H9 (cell line): ENCODE results near the gene RBPJL. TPM values are rescaled to one million over a fixed set of nuclear protein-coding genes. Genes with fewer than 3 reads are reported as not detected.

Source experiments
- DNase-seq: peaks from one replicate; pipeline ENCODE4 v3.0.0-alpha.2; 2017
- H2AFZ ChIP-seq: one replicate; pipeline ENCODE4 v1.6.1; 2013; ENCODE audit warnings: mild to moderate bottlenecking, low read length, control low read depth, moderate library complexity
- H2AK5ac ChIP-seq: 2 replicates; pipeline ENCODE4 v1.6.1; 2013; ENCODE audit warnings: low read length, control low read depth, mixed read lengths; ENCODE audit not compliant: insufficient read length
- H2BK120ac ChIP-seq: one replicate; pipeline ENCODE4 v1.6.1; 2013; ENCODE audit warnings: low read depth, mild to moderate bottlenecking, low read length, control low read depth, inconsistent platforms; ENCODE audit not compliant: poor library complexity, severe bottlenecking
- H2BK12ac ChIP-seq: 2 replicates; pipeline ENCODE4 v1.6.1; 2013; ENCODE audit warnings: low read length, control low read depth, mixed read lengths, low read depth; ENCODE audit not compliant: insufficient read length
- H2BK15ac ChIP-seq: 2 replicates; pipeline ENCODE4 v1.6.1; 2013; ENCODE audit warnings: low read depth, low read length, control low read depth
- H2BK20ac ChIP-seq: one replicate; pipeline ENCODE4 v1.6.1; 2013; ENCODE audit warnings: low read depth, mild to moderate bottlenecking, low read length, control low read depth, inconsistent platforms; ENCODE audit not compliant: poor library complexity, severe bottlenecking
- H2BK5ac ChIP-seq: 2 replicates; pipeline ENCODE4 v1.6.1; 2013; ENCODE audit warnings: low read length, control low read depth, mixed read lengths; ENCODE audit not compliant: insufficient read length
- H3K14ac ChIP-seq: 2 replicates; pipeline ENCODE4 v1.6.1; 2013; ENCODE audit warnings: low read length, control low read depth; ENCODE audit not compliant: insufficient read depth
- H3K18ac ChIP-seq: 2 replicates; pipeline ENCODE4 v1.6.1; 2013; ENCODE audit warnings: low read depth, mild to moderate bottlenecking, mixed read lengths, low read length, control low read depth; ENCODE audit not compliant: insufficient read length
- H3K23ac ChIP-seq: 2 replicates; pipeline ENCODE4 v1.6.1; 2013; ENCODE audit warnings: low read length, control low read depth, mixed read lengths, low read depth; ENCODE audit not compliant: insufficient read length
- H3K23me2 ChIP-seq: 2 replicates; pipeline ENCODE4 v1.6.1; 2013; ENCODE audit warnings: low read depth, mild to moderate bottlenecking, mixed read lengths, low read length, control low read depth; ENCODE audit not compliant: insufficient read length, poor library complexity, severe bottlenecking
- H3K27ac ChIP-seq: 2 replicates; pipeline ENCODE4 v1.5.1; 2013; ENCODE audit warnings: low read length, control low read depth, mixed read lengths, low read depth; ENCODE audit not compliant: insufficient read length
- H3K27me3 ChIP-seq: 2 replicates; pipeline ENCODE4 v1.6.1; 2013; ENCODE audit warnings: low read length, control low read depth, inconsistent platforms; ENCODE audit not compliant: insufficient read depth
- H3K4ac ChIP-seq: 2 replicates; pipeline ENCODE4 v1.6.1; 2013; ENCODE audit warnings: low read depth, mild to moderate bottlenecking, control low read depth, inconsistent platforms, low read length, moderate library complexity
- H3K4me1 ChIP-seq: 2 replicates; pipeline ENCODE4 v1.6.1; 2013; ENCODE audit warnings: low read length, control low read depth, inconsistent platforms; ENCODE audit not compliant: insufficient read depth
- H3K4me2 ChIP-seq: 2 replicates; pipeline ENCODE4 v1.6.1; 2013; ENCODE audit warnings: low read length, control low read depth, mixed read lengths; ENCODE audit not compliant: insufficient read length, insufficient read depth
- H3K56ac ChIP-seq: 2 replicates; pipeline ENCODE4 v1.6.1; 2013; ENCODE audit warnings: low read depth, mild to moderate bottlenecking, mixed read lengths, low read length, control low read depth; ENCODE audit not compliant: insufficient read length
- H3K79me1 ChIP-seq: 2 replicates; pipeline ENCODE4 v1.6.1; 2013; ENCODE audit warnings: low read depth, mild to moderate bottlenecking, moderate library complexity, low read length, control low read depth, inconsistent platforms; ENCODE audit not compliant: insufficient read depth, poor library complexity, severe bottlenecking
- H3K79me2 ChIP-seq: 2 replicates; pipeline ENCODE4 v1.6.1; 2013; ENCODE audit warnings: low read length, control low read depth, inconsistent platforms; ENCODE audit not compliant: insufficient read depth
- H3K9ac ChIP-seq: 2 replicates; pipeline ENCODE4 v1.6.1; 2013; ENCODE audit warnings: low read length, control low read depth, mixed read lengths; ENCODE audit not compliant: insufficient read length; ENCODE audit errors: extremely low read depth
- H3K9me3 ChIP-seq: one replicate; pipeline ENCODE4 v1.6.1; 2013; ENCODE audit warnings: low read depth, low read length, inconsistent platforms; ENCODE audit not compliant: control insufficient read depth
- H3T11ph ChIP-seq: one replicate; pipeline ENCODE4 v1.6.1; 2013; ENCODE audit warnings: mild to moderate bottlenecking, low read length, control low read depth, inconsistent platforms
- H4K20me1 ChIP-seq: one replicate; pipeline ENCODE4 v1.6.1; 2013; ENCODE audit not compliant: control insufficient read depth, insufficient read length, insufficient read depth
- H4K5ac ChIP-seq: 2 replicates; pipeline ENCODE4 v1.6.1; 2013; ENCODE audit warnings: low read depth, mild to moderate bottlenecking, mixed read lengths, low read length, control low read depth; ENCODE audit not compliant: insufficient read length
- H4K8ac ChIP-seq: replicated peaks from 2 replicates; pipeline ENCODE4 v1.6.1; 2013; ENCODE audit warnings: low read length, control low read depth, mixed read lengths, low read depth; ENCODE audit not compliant: insufficient read length
- H4K91ac ChIP-seq: 2 replicates; pipeline ENCODE4 v1.6.1; 2013; ENCODE audit warnings: low read depth, mild to moderate bottlenecking, moderate library complexity, mixed read lengths, low read length, control low read depth; ENCODE audit not compliant: insufficient read length
- H3K27ac Mint-ChIP-seq, 3 experiments: 2 replicates in 2 of 3; 3 replicates in 1 of 3; pipeline ENCODE4 v1.8.0; 2020 to 2021; ENCODE audit warnings: mixed read lengths in 3 of 3, mild to moderate bottlenecking in 1 of 3, moderate library complexity in 1 of 3
- H3K27me3 Mint-ChIP-seq: 2 replicates; pipeline ENCODE4 v1.8.0; 2021; ENCODE audit warnings: low read depth, mild to moderate bottlenecking, moderate library complexity, mixed read lengths
- H3K36me3 Mint-ChIP-seq, 3 experiments: 2 replicates in 2 of 3; 3 replicates in 1 of 3; pipeline ENCODE4 v1.8.0; 2020 to 2021; ENCODE audit warnings: low read depth in 3 of 3, mixed read lengths in 3 of 3; ENCODE audit not compliant: insufficient read depth in 1 of 3
- H3K4me1 Mint-ChIP-seq, 2 experiments: 2 replicates each; pipeline ENCODE4 v1.8.0; 2020; ENCODE audit warnings: mixed read lengths in 2 of 2
- H3K4me3 Mint-ChIP-seq, 2 experiments: 2 replicates in 1 of 2; 3 replicates in 1 of 2; pipeline ENCODE4 v1.8.0; 2020 to 2021; ENCODE audit warnings: mild to moderate bottlenecking in 2 of 2, mixed read lengths in 2 of 2, moderate library complexity in 1 of 2
- H3K9me3 Mint-ChIP-seq, 2 experiments: 2 replicates in 1 of 2; 3 replicates in 1 of 2; pipeline ENCODE4 v1.8.0; 2020; ENCODE audit warnings: mild to moderate bottlenecking in 2 of 2, mixed read lengths in 2 of 2, moderate library complexity in 1 of 2
- WGBS: extraction: QIAGEN DNeasy Blood & Tissue Kit; methylation state at CpG from one replicate; pipeline ENCODE4 v1.1.7; 2013; ENCODE audit warnings: missing lambda C conversion rate, low lambda C conversion rate, mixed read lengths; ENCODE audit not compliant: insufficient read length; ENCODE audit errors: extremely low coverage; 5-methylcytosine and 5-hydroxymethylcytosine counted together
- total RNA-seq: library from RNA; stranded (reverse); gene quantifications from 2 replicates; pipeline ENCODE4 v1.2.1, GENCODE V29; 2021
- TF ChIP-seq, protein P1 (sequence below): fragments of 200-600 bp; sonication (generic); conservative IDR thresholded peaks from 3 replicates; pipeline ENCODE4 v1.8.0; 2021; ENCODE audit warnings: antibody characterized with exemption, mild to moderate bottlenecking

Gene RBPJL
- total RNA-seq, 1 experiment from 2014 or later, result 0.28 TPM

DNA sequence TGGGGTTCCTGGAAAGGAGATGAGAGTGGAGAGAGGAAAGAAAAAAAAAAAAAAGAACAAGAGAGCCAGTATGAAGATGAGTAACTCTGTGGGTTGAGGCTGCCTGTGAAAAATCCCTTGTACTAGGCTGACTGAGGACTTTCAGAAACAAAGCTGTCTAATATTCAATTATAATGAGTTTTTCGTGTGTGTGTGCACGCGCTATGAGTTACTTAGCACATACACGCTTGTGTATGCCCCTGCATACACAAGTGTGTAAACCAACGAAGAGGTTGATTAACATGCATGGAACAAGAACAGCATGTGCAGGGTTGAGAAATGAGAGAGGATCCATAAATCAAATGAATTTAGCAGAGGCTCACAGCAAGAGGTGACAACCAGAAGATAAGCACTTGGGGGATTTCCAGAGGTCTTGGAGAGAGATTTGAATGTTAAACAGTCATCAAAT, 4.8 kb upstream of the RBPJL start:
- H3K23me2 ChIP-seq, result peaks cover 8% of the 10 kb centered on the region
- no peak overlapping the region for H3K56ac ChIP-seq
- DNase-seq, result no peak
- no peak overlapping the region for H2BK5ac ChIP-seq
- H2BK120ac ChIP-seq, result no peak overlapping the region
- Mint-ChIP-seq H3K27me3 (peaks cover 18% of the 10 kb centered on the region), H3K4me1 (peaks cover 10 to 16% of the 10 kb centered on the region in 2 experiments; a peak in 3 of 4 replicates), H3K36me3 (no peaks in the 10 kb centered on the region), H3K9me3 (peaks cover 0 to 2% of the 10 kb centered on the region in 2 experiments; a peak in 2 of 5 replicates), H3K27ac (no peak overlapping the region), H3K4me3 (no peak overlapping the region)
- H4K20me1 ChIP-seq, result no peaks in the 10 kb centered on the region
- H4K5ac ChIP-seq, result no peak overlapping the region
- no peak overlapping the region for H3K23ac ChIP-seq
- H3K4me2 ChIP-seq, result no peak overlapping the region
- H3K9ac ChIP-seq, result no peak overlapping the region
- no peak overlapping the region for H4K91ac ChIP-seq
- H3K4me1 ChIP-seq, result no peaks in the 10 kb centered on the region
- TF ChIP-seq, protein P1, sequence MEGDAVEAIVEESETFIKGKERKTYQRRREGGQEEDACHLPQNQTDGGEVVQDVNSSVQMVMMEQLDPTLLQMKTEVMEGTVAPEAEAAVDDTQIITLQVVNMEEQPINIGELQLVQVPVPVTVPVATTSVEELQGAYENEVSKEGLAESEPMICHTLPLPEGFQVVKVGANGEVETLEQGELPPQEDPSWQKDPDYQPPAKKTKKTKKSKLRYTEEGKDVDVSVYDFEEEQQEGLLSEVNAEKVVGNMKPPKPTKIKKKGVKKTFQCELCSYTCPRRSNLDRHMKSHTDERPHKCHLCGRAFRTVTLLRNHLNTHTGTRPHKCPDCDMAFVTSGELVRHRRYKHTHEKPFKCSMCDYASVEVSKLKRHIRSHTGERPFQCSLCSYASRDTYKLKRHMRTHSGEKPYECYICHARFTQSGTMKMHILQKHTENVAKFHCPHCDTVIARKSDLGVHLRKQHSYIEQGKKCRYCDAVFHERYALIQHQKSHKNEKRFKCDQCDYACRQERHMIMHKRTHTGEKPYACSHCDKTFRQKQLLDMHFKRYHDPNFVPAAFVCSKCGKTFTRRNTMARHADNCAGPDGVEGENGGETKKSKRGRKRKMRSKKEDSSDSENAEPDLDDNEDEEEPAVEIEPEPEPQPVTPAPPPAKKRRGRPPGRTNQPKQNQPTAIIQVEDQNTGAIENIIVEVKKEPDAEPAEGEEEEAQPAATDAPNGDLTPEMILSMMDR, result no peak
- no peak overlapping the region for H2AFZ ChIP-seq
- no peaks in the 10 kb centered on the region for H3K9me3 ChIP-seq
- H2BK12ac ChIP-seq, result no peak overlapping the region
- no peak overlapping the region for H3K14ac ChIP-seq
- no peak overlapping the region for H2BK15ac ChIP-seq
- no peak overlapping the region for H4K8ac ChIP-seq
- no peak overlapping the region for H3K4ac ChIP-seq
- H3K27ac ChIP-seq, result no peak overlapping the region
- no peaks in the 10 kb centered on the region for H3K79me1 ChIP-seq
- no peak overlapping the region for H2AK5ac ChIP-seq
- no CpG with 5 or more reads among the region's 5 CpGs for WGBS
- H3K18ac ChIP-seq, result no peak overlapping the region
- H3T11ph ChIP-seq, result no peak overlapping the region
- H3K27me3 ChIP-seq, result no peaks in the 10 kb centered on the region
- H2BK20ac ChIP-seq, result no peak overlapping the region
- no peaks in the 10 kb centered on the region for H3K79me2 ChIP-seq
